GM18868 (cell line): Measurements from ENCODE around the gene PCDH1.
"Not testable (repeated sequence)": the region's sequence is repeated elsewhere in the genome, so short reads cannot be mapped to it uniquely, and the experiment has no call there.

ENCODE experiments used
- ATAC-seq: cut with Tn5 transposase; IDR thresholded peaks from one replicate; pipeline ENCODE4 v1.9.1; 2021; ENCODE audit warnings: mild to moderate bottlenecking, moderate library complexity; ENCODE audit not compliant: unreplicated experiment

PCDH1 gene

DNA sequence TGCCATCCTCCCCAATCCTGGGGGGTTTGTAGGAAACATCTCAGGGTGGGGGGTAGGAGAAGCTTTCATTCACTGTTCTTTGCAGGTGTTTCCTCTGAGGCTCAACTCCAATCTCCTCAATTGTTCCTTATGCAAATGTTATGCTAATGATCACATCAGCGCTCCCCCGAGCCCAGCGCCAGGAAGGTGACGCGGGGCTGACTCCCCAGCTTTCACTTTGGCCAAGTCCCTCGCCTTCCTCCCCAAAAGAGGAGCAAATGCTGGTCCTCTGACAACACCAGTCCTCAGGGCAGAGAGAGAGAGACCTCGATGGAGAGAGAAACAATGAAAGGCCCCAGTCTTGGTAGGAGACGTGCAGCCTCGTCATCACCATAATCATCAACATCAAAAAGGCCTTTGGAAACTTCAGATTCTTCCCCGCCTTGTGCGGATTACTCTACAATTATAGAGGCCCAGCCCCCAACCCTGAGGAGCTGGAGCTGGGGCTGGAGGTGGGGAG is 39.1 kb downstream of the PCDH1 start:
- ATAC-seq: no peak

DNA sequence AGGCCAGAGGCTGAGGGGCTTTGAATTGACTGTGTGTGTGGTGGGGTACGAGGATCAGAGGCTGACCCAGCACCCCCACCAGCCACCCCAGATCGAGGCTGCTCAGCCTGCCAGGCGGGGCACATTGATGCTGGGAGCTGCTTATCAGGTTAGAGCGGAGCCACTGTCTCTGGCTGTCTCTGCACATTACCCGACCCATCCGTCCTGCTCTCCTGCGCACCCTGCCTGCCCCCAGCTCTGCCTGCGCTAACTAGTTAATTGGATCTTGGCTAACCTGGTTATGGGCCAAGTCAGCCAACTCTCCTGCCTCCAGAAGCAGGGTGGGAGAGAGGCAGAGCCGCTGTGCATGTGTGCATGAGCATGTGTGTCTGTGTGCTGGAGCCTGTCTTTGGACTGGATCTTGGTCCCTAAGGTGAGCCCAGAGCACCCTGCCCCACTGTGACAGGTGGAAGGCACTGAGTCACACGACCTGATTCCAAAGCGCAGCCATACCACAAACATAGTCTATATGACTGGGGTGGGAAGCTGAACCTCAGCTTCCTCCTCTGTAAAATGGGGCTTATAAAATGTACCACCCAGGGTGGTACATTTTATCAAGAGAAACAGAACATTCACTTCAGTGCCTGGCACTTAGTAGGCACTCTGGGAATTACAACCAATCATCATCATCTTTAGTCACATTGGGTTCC is 39.7 kb downstream of the PCDH1 start:
- no peak for ATAC-seq

DNA sequence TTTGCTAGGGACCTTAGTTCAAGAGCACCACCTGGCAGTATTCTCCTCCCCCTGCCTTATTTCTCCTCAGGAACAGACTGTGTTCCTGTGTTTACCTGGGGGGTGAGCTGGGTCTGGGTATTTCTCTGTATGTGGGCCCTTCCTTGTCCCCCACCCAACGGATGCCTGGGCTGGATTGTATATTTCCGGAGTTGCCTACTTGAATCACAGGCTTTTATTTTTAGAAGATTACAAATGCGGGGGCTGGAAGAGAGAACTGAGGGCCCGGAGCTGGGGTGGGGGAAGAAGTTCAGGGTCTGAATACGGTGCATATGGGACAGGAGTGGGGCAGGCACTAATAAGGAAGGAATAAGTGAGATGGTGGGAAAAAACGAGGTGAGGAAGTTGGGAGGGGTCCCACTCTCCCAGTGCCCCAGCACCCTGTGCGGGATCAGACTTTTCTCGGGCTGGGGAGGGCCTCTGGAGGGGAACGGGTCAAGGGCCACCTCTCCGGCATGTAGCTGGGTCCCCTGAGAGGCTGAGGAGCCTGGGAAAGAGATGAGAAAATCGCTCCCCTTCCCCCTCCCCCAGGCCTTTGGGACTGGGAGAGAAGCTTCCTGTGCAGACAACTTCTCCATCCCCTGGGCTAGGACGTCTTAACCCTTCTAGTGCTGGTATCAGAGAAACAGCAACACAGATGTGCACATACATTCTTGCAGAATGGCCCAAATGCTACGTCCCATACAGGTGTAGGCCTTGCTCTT is 42.1 kb downstream of the PCDH1 start:
- no peak for ATAC-seq

DNA sequence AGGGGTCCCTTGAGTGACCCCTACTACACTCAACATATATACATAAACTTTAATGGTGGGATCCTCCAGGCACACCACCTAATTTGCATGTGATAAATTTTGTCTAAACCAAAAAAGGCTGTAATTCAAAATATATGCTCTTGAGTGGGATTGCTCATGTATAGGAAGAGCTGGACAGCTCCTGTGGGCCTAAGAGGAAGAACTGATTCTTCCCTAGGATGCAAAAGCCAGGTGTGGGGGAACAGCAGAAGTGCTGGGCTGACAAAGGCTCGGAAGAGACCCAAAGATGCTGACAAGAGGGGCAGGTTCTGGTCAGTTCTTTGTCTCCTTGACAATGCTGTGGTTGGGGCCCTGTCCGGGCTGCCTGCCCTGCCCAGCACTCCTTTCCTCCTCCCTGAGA is 43.9 kb downstream of the PCDH1 start:
- ATAC-seq: no peak

DNA sequence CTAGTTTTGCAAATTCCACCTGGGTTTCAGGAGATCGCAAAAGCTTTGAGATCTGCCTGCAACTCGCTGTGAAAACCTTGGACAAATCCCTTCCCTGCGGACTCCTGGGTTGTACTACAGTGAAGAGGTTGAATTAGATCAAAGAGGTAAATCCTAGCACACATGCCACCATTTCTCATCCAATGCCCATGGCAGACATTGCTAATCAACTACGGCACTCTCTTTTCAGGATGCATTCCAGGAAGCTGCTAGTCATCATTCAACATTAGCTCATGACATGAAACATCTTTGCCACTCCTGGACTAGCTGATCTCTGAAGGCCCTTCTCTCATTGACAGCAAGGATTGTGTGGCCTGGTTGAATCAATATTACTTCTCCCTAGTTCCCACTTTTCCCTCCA is 46.1 kb downstream of the PCDH1 start:
- ATAC-seq: no peak

GRCh38 chr5:141828162-141828561 is 50.0 kb downstream of the PCDH1 start:
- no peak for ATAC-seq

DNA sequence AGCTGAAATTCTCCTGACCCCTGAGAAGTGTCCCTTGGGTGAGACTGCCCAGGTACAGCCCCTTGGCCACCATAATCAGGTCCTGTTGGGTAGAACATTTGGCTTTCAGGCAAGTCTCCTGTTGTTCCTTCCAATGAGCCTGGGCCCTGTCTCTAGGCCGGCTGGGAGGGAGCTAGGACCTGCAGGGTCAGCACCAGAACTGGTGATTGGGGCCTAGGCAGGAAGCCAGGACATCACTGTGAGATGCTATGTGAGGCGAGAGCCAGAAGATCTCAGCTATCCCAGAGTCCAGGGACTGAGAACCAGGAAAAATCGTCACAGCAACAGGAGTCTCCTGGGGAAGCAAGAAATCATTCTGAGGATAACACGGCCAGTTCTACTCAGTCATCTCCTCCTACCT is 51.5 kb downstream of the PCDH1 start:
- ATAC-seq: no peak

GRCh38 chr5:141825791-141826560 is 52.2 kb downstream of the PCDH1 start:
- ATAC-seq: no peak

DNA sequence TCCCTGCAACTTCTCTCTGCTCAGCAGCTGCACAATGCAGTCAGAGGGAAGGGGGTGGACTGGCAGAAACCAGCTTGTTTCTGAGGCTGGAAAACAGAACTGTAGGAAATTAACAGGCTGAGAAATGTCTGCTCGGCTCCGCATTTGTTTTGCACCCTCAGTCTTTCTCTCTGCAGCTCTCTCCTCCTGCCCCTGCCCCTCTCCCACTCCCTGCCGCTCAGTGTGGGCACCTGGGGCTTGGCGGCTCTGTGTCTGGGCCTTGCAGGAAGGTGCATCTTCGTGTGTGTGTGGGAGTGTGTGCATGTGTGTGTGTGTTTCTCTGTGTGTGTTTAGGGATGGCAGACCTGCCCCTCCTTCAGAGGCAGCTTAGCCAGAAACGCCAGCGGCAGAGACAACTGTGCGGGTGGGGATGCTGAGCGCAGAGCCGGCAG is 53.0 kb downstream of the PCDH1 start:
- ATAC-seq: no peak

GRCh38 chr5:141824717-141825116 is 53.5 kb downstream of the PCDH1 start:
- no peak for ATAC-seq

- no peak for ATAC-seq
Observed at GRCh38 chr5:141823056-141823455, 55.2 kb downstream of the PCDH1 start.

GRCh38 chr5:141822144-141822543 is 56.1 kb downstream of the PCDH1 start:
- no peak for ATAC-seq

DNA sequence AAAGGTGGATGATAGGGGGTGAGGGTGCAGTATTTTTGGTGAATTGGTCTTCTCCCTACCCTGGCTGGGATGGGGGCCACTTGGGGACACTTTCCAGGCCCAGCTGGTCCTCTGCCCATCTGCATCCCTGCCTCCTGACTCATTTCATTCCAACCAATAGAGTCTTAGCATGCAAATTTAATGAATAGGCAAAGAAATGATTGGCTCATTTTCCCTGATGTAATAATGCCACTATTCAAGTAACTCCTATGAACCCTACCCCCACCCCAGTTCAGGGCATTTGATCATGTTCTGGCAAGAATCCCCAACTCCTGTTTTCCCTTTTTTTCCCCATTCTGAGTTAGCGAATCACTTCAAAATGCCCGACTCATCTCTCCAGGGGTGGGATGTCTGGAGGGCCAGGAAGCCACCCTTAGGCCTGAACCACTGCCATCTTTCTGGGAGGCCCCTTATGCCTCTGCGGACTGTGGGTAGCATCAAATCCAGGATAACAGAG is 56.7 kb downstream of the PCDH1 start:
- ATAC-seq: no peak

GRCh38 chr5:141820686-141821085 is 57.5 kb downstream of the PCDH1 start:
- not testable (repeated sequence) for ATAC-seq

- no peak for ATAC-seq
Observed at GRCh38 chr5:141817631-141818030, 60.6 kb downstream of the PCDH1 start.

- no peak for ATAC-seq
Observed at GRCh38 chr5:141816598-141817399, 61.4 kb downstream of the PCDH1 start.

- ATAC-seq: no peak
Observed at GRCh38 chr5:141815796-141816180, 62.4 kb downstream of the PCDH1 start.

GRCh38 chr5:141815051-141815795 is 63.0 kb downstream of the PCDH1 start:
- ATAC-seq: no peak

DNA sequence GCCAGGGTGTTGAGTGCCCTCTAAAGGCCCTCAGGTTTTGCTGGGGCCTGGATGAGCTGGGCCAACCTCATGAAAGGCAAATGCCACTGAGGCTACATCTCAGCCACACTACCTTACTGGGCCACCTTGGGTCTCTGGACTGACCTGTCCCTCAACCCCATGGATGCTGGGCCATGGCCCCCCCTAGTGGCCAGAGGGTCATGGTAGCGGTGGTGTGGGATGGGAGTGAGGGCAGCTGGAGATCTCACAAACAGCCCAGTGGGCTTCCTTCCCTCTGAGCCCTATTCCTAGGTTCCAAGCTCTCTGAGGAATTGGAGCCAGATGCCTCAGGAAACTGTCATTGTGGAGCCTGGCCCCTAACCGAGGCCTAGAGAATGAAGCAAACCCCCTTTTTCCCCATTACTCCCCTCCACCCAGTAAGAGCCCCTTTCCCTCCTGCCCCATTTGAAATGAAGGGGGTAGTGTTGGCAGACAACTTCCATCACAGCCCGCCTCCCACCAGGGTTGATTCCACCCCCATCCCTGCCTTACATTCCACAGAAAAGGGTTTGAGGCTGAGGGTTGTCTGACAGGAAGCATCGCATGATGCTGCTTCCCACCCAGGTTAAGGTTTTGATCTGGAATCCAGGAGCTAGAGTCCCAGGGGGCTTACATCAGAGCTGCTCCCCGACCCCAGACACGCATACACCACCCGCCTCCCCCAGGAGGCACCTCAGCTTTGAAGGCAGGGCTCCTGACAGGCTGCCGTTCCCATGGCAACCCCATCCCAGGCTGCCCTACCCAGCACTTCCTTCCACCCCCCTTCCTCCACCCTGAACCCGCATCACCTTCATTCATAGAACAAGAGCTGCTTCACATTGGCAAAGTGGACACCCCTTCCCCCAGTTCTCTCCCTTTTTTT is 63.9 kb downstream of the PCDH1 start:
- ATAC-seq: no peak
